Loucy (cell line): Measurements from ENCODE around the gene ZNF768.

Source experiments
- EZH2phosphoT487 ChIP-seq: fragments of 200-600 bp; IDR thresholded peaks from 2 replicates; pipeline ENCODE4 v1.6.1; 2018; ENCODE audit warnings: antibody characterized with exemption, mild to moderate bottlenecking, moderate library complexity, borderline replicate concordance
- TF ChIP-seq, protein P1 (sequence below): fragments of 200-600 bp; sonication (generic); conservative IDR thresholded peaks from 2 replicates; pipeline ENCODE4 v1.5.1; 2014; ENCODE audit warnings: mild to moderate bottlenecking, antibody characterized with exemption, low read length

- TF ChIP-seq, protein P1, sequence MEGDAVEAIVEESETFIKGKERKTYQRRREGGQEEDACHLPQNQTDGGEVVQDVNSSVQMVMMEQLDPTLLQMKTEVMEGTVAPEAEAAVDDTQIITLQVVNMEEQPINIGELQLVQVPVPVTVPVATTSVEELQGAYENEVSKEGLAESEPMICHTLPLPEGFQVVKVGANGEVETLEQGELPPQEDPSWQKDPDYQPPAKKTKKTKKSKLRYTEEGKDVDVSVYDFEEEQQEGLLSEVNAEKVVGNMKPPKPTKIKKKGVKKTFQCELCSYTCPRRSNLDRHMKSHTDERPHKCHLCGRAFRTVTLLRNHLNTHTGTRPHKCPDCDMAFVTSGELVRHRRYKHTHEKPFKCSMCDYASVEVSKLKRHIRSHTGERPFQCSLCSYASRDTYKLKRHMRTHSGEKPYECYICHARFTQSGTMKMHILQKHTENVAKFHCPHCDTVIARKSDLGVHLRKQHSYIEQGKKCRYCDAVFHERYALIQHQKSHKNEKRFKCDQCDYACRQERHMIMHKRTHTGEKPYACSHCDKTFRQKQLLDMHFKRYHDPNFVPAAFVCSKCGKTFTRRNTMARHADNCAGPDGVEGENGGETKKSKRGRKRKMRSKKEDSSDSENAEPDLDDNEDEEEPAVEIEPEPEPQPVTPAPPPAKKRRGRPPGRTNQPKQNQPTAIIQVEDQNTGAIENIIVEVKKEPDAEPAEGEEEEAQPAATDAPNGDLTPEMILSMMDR = no peak
- TF ChIP-seq EZH2phosphoT487 = no peak
These were observed 39.2 kb upstream of the ZNF768 start for GRCh38 chr16:30565526-30565925.
